ENCODE data around the gene ERBB4. TPM values are rescaled to one million over a fixed set of nuclear protein-coding genes. Genes with fewer than 3 reads are reported as not detected.

ERBB4 gene
- total RNA-seq, 1 donor from 2014 or later, result 25.3 TPM

DNA sequence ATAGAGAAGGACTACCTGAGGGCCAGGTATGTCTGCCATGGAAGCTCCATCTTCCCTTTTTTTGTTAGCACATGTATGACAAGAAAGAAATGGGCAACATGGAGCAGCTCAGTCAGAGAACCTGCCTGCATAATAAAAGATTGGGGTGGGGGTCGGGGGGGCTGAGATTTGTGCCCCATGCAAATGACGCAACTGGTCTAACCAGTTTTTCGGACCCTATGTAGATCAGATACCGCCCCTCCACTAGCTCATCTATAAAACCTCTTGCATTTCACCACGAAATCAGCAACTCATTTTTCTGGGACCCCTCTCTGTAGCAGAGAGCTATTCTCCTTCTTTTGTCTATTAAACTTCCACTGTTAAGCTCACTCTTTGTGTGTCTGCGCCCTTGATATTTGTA lies 657.2 kb downstream of the ERBB4 start:
- H3K9me3 ChIP-seq, result no peaks in the 10 kb centered on the region
- no peak overlapping the region for H3K27ac ChIP-seq
- no peak for TF ChIP-seq CTCF (IDR thresholded peaks at IDR 0.05)
- ATAC-seq, result no peak
- intact Hi-C loops (cut with DNase I), result no loop called here
- no peaks in the 10 kb centered on the region for H3K4me1 ChIP-seq
- H3K4me3 ChIP-seq, result no peak overlapping the region
- no peak for DNase-seq
- H3K27me3 ChIP-seq (ENCODE audit: low read depth), result no peaks in the 10 kb centered on the region
- no peaks in the 10 kb centered on the region for H3K36me3 ChIP-seq

DNA sequence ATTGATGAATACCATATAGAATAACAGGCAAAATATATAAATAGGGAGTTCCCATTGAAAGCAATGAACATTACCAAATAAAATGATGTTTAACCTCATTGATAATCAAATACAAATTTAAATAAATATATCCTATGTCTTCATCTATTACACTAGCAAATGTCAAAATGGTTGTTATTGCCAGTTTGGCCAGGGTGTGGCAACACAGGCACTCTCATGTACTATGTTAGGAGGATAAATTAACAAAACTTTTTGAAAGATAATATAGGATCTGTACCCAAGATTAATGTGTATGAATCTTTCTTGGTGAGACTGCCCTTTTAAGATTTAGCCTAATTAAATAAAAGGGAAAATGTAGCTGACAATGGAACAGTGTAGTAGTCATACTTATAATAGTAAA lies 659.3 kb downstream of the ERBB4 start:
- Histone ChIP-seq H3K27ac (no peak overlapping the region), H3K4me1 (no peaks in the 10 kb centered on the region), H3K9me3 (no peaks in the 10 kb centered on the region), H3K4me3 (no peak overlapping the region), H3K27me3 (ENCODE audit: low read depth) (no peaks in the 10 kb centered on the region), H3K36me3 (no peaks in the 10 kb centered on the region)
- DNase-seq (no peak), ATAC-seq (no peak)
- TF ChIP-seq CTCF (IDR thresholded peaks at IDR 0.05), result no peak
- intact Hi-C loops (cut with DNase I), result no loop called here

DNA sequence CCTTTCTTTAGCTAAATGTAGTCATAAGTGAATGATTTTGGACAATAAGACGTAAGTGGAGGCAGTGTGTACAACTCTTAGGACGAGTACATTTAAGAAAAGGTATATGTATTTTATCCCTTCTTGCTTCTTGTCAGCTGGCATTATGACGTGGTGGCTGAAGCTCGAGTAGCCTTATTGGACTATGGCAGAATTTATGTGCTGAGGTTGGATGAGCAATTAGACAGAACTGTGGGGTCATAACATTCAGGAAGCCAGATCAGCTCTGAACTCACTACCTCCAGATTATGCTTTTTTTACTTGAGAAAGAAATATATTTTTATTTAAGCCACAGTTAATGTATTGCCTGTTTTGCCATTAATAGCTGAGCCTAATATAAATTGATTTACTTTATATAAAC lies 661.5 kb downstream of the ERBB4 start:
- Histone ChIP-seq H3K9me3 (no peaks in the 10 kb centered on the region), H3K36me3 (no peaks in the 10 kb centered on the region), H3K4me1 (no peaks in the 10 kb centered on the region), H3K27me3 (ENCODE audit: low read depth) (no peaks in the 10 kb centered on the region), H3K27ac (no peak overlapping the region), H3K4me3 (no peak overlapping the region)
- DNase-seq (no peak), ATAC-seq (no peak)
- TF ChIP-seq CTCF (IDR thresholded peaks at IDR 0.05), result no peak
- intact Hi-C loops (cut with DNase I), result no loop called here

GRCh38 chr2:211875488-211875887 lies 663.1 kb downstream of the ERBB4 start:
- no peak for ATAC-seq
- no peak overlapping the region for H3K27ac ChIP-seq
- intact Hi-C loops (cut with DNase I), result no loop called here
- no peak for TF ChIP-seq CTCF (IDR thresholded peaks at IDR 0.05)
- H3K4me1 ChIP-seq, result no peaks in the 10 kb centered on the region
- no peaks in the 10 kb centered on the region for H3K27me3 ChIP-seq (ENCODE audit: low read depth)
- H3K36me3 ChIP-seq, result no peaks in the 10 kb centered on the region
- no peak overlapping the region for H3K4me3 ChIP-seq
- no peaks in the 10 kb centered on the region for H3K9me3 ChIP-seq
- DNase-seq, result no peak

DNA sequence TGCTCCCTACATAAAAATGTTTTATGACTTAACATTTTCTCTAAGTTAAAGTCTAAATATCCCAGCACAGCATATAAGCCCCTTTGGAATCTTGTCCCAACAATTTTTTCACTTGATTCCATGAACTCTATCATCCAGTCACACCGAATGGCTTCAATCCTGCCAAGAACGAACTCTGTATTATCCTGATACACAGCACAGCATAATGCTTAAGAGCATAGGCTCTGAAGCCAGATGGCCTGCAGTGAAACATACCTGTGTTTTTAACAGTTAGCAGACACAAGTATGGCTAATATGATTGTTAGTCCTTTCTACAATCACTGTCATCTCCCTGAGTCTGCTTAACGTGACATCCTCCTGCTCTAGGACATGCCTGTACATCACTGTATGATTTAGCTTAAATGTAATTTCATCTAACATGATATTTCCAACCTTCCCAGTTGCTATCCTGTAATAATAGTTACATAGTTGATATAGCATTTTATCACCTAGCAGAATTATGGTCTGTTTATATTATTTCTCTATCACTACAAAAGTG lies 669.5 kb downstream of the ERBB4 start:
- DNase-seq (no peak), ATAC-seq (no peak)
- H3K27me3 ChIP-seq (ENCODE audit: low read depth), result no peaks in the 10 kb centered on the region
- no peak for TF ChIP-seq CTCF (IDR thresholded peaks at IDR 0.05)
- no peaks in the 10 kb centered on the region for H3K9me3 ChIP-seq
- no peaks in the 10 kb centered on the region for H3K4me1 ChIP-seq
- intact Hi-C loops (cut with DNase I), result no loop called here
- no peak overlapping the region for H3K27ac ChIP-seq
- H3K36me3 ChIP-seq, result no peaks in the 10 kb centered on the region
- no peak overlapping the region for H3K4me3 ChIP-seq
